Transverse colon (tissue), 3 donors: ENCODE measurements around the gene SLC26A4.

Experiments
- CTCF ChIP-seq, 5 experiments: fragments of 200-600 bp in 3 of 5; fragments of 450-650 bp in 2 of 5; sonication (generic) in 3 of 5; IDR thresholded peaks; 1 replicate in 2 of 5; 2 replicates in 3 of 5; pipeline ENCODE4 v1.5.1; 2016 to 2017; ENCODE audit warnings: antibody characterized with exemption in 5 of 5, inconsistent platforms in 3 of 5, mild to moderate bottlenecking in 2 of 5, moderate library complexity in 1 of 5
- POLR2A ChIP-seq: fragments of 450-650 bp; IDR thresholded peaks from one replicate; pipeline ENCODE4 v1.6.1; 2016; ENCODE audit warnings: antibody characterized with exemption, mild to moderate bottlenecking, moderate library complexity

- no peak for TF ChIP-seq CTCF (IDR thresholded peaks at IDR 0.05)
- no peak for TF ChIP-seq POLR2A
These were observed 6.2 kb downstream of the SLC26A4 start for GRCh38 chr7:107666790-107667189.
